ES-I3 (cell line): Measurements from ENCODE around the gene TAS2R43.
"Not testable (repeated sequence)": the region's sequence is repeated elsewhere in the genome, so short reads cannot be mapped to it uniquely, and the experiment has no call there.

Experiments used
- H3K36me3 ChIP-seq: 2 replicates; pipeline ENCODE4 v1.6.1; 2013; ENCODE audit warnings: mild to moderate bottlenecking, low read length, control low read depth, moderate library complexity; ENCODE audit not compliant: insufficient read depth
- H3K4me1 ChIP-seq: 2 replicates; pipeline ENCODE4 v1.6.1; 2013; ENCODE audit warnings: mild to moderate bottlenecking, control low read depth, low read length; ENCODE audit not compliant: insufficient read depth
- H3K9ac ChIP-seq: 2 replicates; pipeline ENCODE4 v1.6.1; 2013; ENCODE audit warnings: low read depth, mild to moderate bottlenecking, low read length, moderate library complexity
- H3K9me3 ChIP-seq: 2 replicates; pipeline ENCODE4 v1.6.1; 2013; ENCODE audit warnings: mild to moderate bottlenecking, low read length, moderate library complexity; ENCODE audit not compliant: control insufficient read depth, insufficient read depth

The TAS2R43 gene

DNA sequence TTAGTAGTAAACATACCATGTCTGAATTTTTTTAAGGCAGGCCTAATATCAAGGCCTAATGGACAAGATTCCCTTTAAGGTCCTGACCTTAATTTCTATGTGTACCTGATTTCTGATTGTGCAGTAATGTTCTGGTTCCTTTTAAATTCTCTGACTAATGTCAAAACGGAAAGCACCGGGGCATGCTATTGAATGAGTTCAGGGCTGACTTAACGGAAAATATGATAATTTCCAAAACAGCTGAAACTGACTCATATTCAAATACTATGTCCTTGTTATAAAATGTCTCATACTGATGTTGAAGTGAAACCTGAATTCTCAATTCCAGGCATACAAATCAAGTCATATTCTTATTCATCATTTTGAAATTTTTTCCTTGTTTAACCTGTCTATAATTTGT lies 6.7 kb downstream of the TAS2R43 start:
- H3K36me3 ChIP-seq, result no peaks in the 10 kb centered on the region
- no peak overlapping the region for H3K9ac ChIP-seq
- no peaks in the 10 kb centered on the region for H3K9me3 ChIP-seq
- no peaks in the 10 kb centered on the region for H3K4me1 ChIP-seq

DNA sequence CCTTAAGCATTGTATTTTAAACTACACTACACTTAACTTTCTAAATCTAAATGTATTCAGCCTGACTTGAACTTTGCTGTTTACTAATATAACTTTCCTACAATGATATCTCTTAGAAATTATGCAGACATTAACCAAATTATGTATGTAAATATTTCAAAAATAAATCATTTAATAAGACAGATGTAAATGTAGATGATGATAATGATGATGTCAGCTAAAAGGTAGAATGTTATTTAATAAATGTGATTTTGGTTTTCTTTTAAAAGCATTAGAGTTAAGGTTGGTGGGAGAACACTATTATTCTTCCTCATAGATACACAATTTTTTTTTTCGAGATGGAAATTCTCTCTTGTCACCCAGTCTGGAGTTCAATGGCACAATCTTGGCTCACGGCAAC lies 10.1 kb downstream of the TAS2R43 start:
- Histone ChIP-seq H3K4me1 (no peaks in the 10 kb centered on the region), H3K9me3 (no peaks in the 10 kb centered on the region), H3K36me3 (no peaks in the 10 kb centered on the region), H3K9ac (no peak overlapping the region)

DNA sequence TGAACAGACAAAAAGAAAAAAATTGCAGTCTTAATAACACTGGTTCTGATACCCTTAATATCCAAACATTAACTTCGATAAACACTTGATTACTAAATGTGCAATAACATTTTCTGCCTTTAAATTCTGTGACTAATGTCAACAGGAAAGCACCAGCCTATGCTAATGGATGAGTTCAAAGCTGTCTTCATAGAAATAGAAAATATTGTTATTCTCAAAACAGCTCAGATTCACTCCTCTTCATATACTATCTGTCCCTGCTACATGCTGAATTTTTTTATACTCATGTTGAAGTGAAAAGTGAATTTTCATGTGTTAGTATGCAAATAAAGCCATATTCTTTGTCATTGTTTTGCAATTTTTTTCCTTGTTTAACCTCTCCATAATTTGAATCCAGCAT lies 13.9 kb downstream of the TAS2R43 start:
- H3K4me1 ChIP-seq, result no peaks in the 10 kb centered on the region
- no peak overlapping the region for H3K9ac ChIP-seq
- H3K9me3 ChIP-seq, result no peaks in the 10 kb centered on the region
- no peaks in the 10 kb centered on the region for H3K36me3 ChIP-seq

DNA sequence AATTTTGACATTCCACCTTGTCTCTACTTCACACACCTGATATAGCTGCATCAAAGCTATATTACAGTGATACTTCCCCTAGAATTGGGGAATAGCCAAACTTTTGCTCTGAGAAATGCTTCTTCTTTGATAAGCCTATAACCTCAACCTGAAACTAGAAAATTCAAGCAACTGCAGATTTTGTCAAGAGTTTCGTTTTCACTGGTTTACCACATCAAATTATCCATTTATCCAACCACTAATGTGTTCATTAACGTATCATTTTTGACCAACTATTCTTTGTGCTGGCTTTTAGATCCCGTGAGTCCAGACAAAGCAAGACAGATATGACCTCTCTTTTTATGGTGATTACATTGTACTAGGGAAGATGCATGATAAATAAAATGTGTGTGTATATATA lies 16.5 kb downstream of the TAS2R43 start:
- Histone ChIP-seq H3K4me1 (peaks cover 3% of the 10 kb centered on the region; the same call in 1 of the 2 replicates), H3K9ac (no peak overlapping the region), H3K36me3 (no peaks in the 10 kb centered on the region), H3K9me3 (no peaks in the 10 kb centered on the region)

DNA sequence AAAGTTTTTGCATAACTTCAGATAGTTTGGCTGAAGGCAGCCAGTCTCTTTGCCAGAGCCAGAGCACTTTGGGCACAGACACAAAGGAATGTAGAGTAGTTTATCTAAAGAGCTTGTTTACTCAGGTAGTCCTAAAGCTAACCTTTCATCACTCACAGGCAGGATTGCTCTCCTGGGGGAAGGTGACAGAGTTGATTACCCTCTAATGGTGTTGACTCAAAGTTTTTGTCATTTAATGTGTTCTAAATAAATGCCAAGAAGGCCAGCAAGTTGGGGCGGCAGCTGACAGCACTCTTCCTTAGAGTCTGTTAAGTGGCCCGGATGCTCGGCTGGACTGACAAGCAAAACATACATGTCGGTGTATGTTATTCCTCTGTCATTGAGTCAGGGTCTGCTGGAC lies 20.7 kb downstream of the TAS2R43 start:
- Histone ChIP-seq H3K4me1 (peaks cover 3% of the 10 kb centered on the region; the same call in 1 of the 2 replicates), H3K9ac (no peak overlapping the region), H3K36me3 (no peaks in the 10 kb centered on the region), H3K9me3 (no peaks in the 10 kb centered on the region)

DNA sequence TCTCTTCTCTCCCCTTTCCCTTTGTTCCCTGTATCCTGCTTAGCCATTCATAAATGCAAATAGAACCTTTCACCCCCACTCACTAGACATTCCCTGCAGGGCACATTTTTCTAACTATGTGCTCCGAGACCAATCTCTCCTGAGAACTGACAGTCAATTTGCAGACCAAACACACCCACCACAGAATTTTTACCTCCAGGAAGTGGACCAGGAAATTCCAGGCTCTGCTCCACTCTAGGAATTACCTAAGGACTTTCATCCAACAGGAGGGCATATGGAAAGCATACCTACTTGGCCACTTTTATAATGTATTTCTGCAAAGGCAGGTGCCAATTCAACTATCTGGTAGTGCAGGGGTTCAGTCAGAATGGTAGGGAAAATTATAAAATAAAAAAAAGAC lies 21.1 kb downstream of the TAS2R43 start:
- no peaks in the 10 kb centered on the region for H3K36me3 ChIP-seq
- H3K4me1 ChIP-seq, result peaks cover 3% of the 10 kb centered on the region; the same call in 1 of the 2 replicates
- H3K9me3 ChIP-seq, result no peaks in the 10 kb centered on the region
- H3K9ac ChIP-seq, result no peak overlapping the region

DNA sequence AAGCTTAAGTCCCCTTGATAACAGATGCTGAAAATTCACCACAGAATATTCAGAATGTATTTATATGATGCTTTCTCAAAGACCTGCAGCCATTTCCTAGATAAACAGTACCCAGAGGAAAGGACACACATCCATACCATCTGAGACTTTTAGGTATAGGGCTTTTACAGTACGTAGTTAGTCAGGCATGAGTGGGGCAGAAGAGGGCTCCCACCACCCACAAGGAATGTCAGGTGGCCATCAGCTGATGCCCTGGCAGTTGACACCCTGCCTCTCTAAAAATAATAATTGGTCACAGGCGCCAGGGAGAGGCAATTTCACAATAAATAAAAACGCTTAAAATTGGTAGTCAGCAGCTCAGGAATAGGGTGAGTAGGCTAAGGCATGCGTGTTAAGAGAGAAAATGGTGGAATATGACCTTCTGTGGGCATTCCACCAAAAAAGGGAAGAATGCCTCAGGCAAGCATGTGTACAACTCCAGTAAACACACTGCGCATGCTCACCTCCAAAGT lies 22.2 kb downstream of the TAS2R43 start:
- no peaks in the 10 kb centered on the region for H3K36me3 ChIP-seq
- H3K9ac ChIP-seq, result no peak overlapping the region
- peaks cover 3% of the 10 kb centered on the region; the same call in 1 of the 2 replicates for H3K4me1 ChIP-seq
- no peaks in the 10 kb centered on the region for H3K9me3 ChIP-seq

DNA sequence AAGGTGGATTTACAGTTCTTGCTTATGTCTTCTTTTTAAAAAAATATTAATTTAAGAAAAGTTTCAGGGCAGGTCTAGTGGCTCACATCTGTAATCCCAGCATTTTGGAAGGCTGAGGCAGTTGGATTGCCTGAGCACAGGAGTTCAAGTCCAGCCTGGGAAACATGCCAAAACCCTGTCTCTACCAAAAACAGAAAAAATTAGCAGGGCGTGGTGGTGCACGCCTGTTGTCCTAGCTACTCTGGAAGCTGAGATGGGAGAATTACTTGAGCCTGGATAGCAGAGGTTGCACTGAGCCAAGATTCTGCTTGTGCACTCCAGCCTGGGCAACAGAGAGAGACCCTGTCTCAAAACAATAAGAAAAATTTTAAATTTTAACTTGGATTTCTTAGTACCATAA lies 24.6 kb downstream of the TAS2R43 start:
- H3K4me1 ChIP-seq, result peaks cover 3% of the 10 kb centered on the region; the same call in 1 of the 2 replicates
- H3K36me3 ChIP-seq, result no peaks in the 10 kb centered on the region
- no peak overlapping the region for H3K9ac ChIP-seq
- no peaks in the 10 kb centered on the region for H3K9me3 ChIP-seq

DNA sequence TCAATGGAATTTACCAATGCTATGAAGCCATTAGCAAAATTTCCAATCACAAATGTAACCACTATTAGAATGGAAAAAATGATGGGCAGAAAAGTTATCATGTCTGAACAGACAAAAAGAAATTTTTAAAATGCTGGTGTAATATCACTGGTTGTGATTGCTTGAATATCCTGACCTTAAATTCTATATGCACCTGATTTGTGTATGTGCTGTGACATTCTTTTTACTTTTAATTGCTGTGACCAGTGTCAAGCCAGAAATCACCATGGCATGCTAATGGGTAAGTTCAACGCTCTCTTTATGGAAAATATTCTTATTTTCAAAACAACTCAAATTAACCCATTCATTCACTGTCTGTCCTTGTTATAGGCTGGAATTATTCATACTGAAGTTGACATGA lies 29.9 kb downstream of the TAS2R43 start, which contains the start of gene TAS2R46:
Gene TAS2R46 (minus strand): TSS at position 101 of the 400 bp plus-strand sequence. CDS start 0 bp downstream, at position 101.
- H3K4me1 ChIP-seq, H3K36me3 ChIP-seq, H3K9ac ChIP-seq, H3K9me3 ChIP-seq: not testable (repeated sequence)

DNA sequence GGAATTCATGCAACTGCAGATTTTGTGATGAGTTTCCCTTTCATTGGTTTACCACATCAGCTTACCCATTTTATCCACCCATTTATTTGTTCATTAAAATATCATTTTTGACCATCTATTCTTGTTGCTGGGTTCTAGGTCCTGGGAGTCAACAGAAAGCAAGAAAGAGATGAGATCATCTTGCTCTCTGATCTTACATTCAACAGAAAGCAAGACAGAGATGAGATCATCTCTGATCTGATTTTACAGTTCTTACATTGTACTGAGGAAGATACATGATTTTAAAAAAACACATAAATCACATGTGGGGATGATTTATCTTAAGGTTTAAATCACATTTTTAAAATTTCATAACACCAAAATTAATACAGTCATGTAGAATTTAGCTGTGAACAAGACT lies 32.3 kb downstream of the TAS2R43 start:
- Histone ChIP-seq H3K4me1 (no peaks in the 10 kb centered on the region), H3K9me3 (no peaks in the 10 kb centered on the region), H3K36me3 (no peaks in the 10 kb centered on the region), H3K9ac (no peak overlapping the region)

DNA sequence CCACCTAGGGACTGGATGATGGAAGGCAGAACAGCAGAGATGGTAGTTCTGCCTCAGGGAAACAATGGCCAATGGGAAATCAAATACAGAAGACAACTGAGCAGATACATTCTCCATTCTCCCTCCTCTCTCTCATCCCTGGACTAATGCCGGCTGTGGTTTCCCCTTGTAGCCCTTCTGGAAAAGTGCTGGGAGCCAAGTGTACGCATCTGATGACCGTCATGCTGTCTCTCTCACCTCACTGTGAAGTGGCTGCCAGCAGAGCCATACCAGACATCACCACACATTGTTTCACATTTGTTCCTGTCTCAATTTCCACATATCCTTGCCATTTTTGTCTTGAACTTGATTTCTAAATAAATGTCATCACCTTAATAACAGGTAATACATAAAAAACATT lies 33.1 kb downstream of the TAS2R43 start:
- H3K9me3 ChIP-seq, result no peaks in the 10 kb centered on the region
- H3K9ac ChIP-seq, result no peak overlapping the region
- no peaks in the 10 kb centered on the region for H3K4me1 ChIP-seq
- H3K36me3 ChIP-seq, result no peaks in the 10 kb centered on the region

DNA sequence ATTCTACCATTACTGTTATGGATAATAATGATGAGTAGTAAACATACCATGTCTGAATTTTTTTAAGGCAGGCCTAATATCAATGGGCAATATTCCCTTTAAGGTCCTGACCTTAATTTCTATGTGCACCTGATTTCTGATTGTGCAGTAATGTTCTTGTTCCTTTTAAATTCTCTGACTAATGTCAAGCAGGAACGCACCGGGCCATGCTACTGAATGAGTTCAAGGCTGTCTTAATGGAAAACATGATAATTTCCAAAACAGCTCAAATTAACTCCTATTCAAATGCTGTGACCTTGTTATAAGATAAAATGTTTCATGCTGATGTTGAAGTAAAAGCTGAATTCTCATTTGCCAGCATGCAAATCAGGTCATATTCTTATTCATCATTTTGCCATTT lies 36.8 kb downstream of the TAS2R43 start:
- Histone ChIP-seq H3K36me3 (peaks cover 3% of the 10 kb centered on the region; the same call in 1 of the 2 replicates), H3K4me1 (no peaks in the 10 kb centered on the region), H3K9me3 (peaks cover 9% of the 10 kb centered on the region; the same call in 1 of the 2 replicates), H3K9ac (no peak overlapping the region)

DNA sequence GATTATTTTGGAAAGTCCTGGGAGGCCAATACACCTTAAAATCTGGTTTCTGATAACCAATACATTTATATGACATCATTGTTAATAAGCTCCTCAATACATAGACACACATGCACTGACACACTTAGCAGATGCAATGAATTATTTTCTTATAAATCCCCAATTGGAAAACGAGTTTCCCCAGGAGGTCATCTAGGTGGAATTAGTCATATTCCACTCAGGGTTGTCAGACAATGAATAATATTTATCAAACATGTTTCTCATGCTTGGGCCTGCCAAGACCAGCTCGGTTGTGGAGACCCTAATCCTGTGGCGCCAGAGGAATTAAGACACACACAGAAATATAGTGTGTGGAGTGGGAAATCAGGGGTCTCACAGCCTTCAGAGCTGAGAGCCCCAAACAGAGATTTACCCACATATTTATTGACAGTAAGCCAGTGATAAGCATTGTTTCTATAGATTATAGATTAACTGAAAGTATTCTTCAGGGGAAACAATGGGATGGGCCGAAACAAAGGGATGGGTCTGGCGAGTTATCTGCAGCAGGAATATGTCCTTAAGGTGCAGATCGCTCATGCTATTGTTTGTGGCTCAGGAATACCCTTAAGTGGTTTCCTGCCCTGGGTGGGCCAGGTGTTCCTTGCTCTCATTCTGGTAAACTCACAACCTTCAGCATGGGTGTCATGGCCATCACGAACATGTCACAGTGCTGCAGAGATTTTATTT lies 42.1 kb downstream of the TAS2R43 start:
- not testable (repeated sequence) for H3K9me3 ChIP-seq, H3K4me1 ChIP-seq, H3K36me3 ChIP-seq, H3K9ac ChIP-seq

DNA sequence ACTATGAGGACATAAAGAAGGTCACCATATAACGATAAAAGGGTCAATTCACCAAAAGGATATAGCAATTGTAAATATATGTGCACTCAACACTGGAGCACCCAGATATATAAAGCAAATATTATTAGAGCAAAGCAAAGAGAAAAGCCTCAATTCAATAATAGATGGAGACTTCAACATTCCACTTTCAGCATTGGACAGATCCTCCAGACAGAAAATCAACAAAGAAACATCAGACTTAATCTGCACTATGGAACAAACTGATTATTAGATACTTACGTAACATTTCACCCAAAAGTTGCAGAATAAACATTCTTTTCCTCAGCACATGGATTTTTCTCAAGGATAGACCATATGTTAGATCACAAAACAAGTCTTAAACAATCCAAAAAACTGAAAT lies 50.7 kb downstream of the TAS2R43 start:
- not testable (repeated sequence) for H3K9me3 ChIP-seq, H3K4me1 ChIP-seq, H3K36me3 ChIP-seq, H3K9ac ChIP-seq
